Measurements from ENCODE around the gene BTK. TPM values are rescaled to one million over a fixed set of nuclear protein-coding genes. Genes with fewer than 3 reads are reported as not detected.

Gene BTK
- total RNA-seq, 2 experiments from 2014 or later = 0.14 to 0.41 TPM

GRCh38 chrX:101408532-101408841, 22.5 kb upstream of the BTK start:
- H3K36me3 Mint-ChIP-seq = peaks cover 32% of the 10 kb centered on the region
- CTCF ChIA-PET = no interaction called here
- no peaks in the 10 kb centered on the region for H3K9me3 Mint-ChIP-seq (ENCODE audit: low read depth)
- H3K4me3 Mint-ChIP-seq = peak overlapping the region; percentile 98
- DNase-seq (no peak), ATAC-seq (peak; percentile 17)
- H3K27me3 Mint-ChIP-seq = no peaks in the 10 kb centered on the region
- peaks cover 36% of the 10 kb centered on the region for H3K4me1 Mint-ChIP-seq
- peak overlapping the region; percentile 98 for H3K27ac Mint-ChIP-seq

- Mint-ChIP-seq H3K36me3 (peaks cover 27% of the 10 kb centered on the region), H3K4me1 (peaks cover 31% of the 10 kb centered on the region), H3K27ac (peak within 1 kb of the TSS; percentile 98), H3K9me3 (ENCODE audit: low read depth) (no peaks in the 10 kb centered on the region), H3K4me3 (peak within 1 kb of the TSS; percentile 98), H3K27me3 (no peaks in the 10 kb centered on the region)
- ATAC-seq = peak; percentile 87
- CTCF ChIA-PET = interaction anchor here (1.0 kb wide), 1 partner anchor 17 kb away, joined by 4 read pairs; the partner anchor contains the start of gene RPL36A
- peak; percentile 94 for DNase-seq
Measured at GRCh38 chrX:101407748-101408531, 21.9 kb upstream of the BTK start, which contains the start of the genes GLA and HNRNPH2. Gene GLA, minus strand, starts transcription at chrX:101407925. Its CDS starts 22 bp downstream, at chrX:101407903. Gene HNRNPH2, plus strand, starts transcription at chrX:101408222. Its CDS starts 3,767 bp downstream, at chrX:101411989.

- Mint-ChIP-seq H3K4me1 (peaks cover 24% of the 10 kb centered on the region), H3K36me3 (peaks cover 24% of the 10 kb centered on the region), H3K27ac (peak overlapping the region; percentile 98), H3K4me3 (peak overlapping the region; percentile 98), H3K27me3 (no peaks in the 10 kb centered on the region), H3K9me3 (ENCODE audit: low read depth) (no peaks in the 10 kb centered on the region)
- ATAC-seq = peak; percentile 2
- CTCF ChIA-PET = interaction anchor here (1.0 kb wide), 1 partner anchor 17 kb away, joined by 4 read pairs; the partner anchor contains the start of gene RPL36A
- no peak for DNase-seq
Measured at GRCh38 chrX:101407167-101407747, 21.3 kb upstream of the BTK start.

- DNase-seq (no peak), ATAC-seq (peak; percentile 18)
- H3K4me3 Mint-ChIP-seq = no peak overlapping the region
- peaks cover 10% of the 10 kb centered on the region for H3K4me1 Mint-ChIP-seq
- no peak overlapping the region for H3K27ac Mint-ChIP-seq
- no peaks in the 10 kb centered on the region for H3K27me3 Mint-ChIP-seq
- CTCF ChIA-PET = no interaction called here
- H3K36me3 Mint-ChIP-seq = peaks cover 34% of the 10 kb centered on the region
- H3K9me3 Mint-ChIP-seq (ENCODE audit: low read depth) = no peaks in the 10 kb centered on the region
Measured at GRCh38 chrX:101399825-101400224, 13.8 kb upstream of the BTK start.

- Mint-ChIP-seq H3K4me1 (peaks cover 12% of the 10 kb centered on the region), H3K9me3 (ENCODE audit: low read depth) (no peaks in the 10 kb centered on the region), H3K27ac (no peak overlapping the region), H3K36me3 (peaks cover 31% of the 10 kb centered on the region), H3K27me3 (no peaks in the 10 kb centered on the region), H3K4me3 (no peak overlapping the region)
- ATAC-seq (no peak), DNase-seq (no peak)
- CTCF ChIA-PET = no interaction called here
Measured at GRCh38 chrX:101398694-101399093, 12.7 kb upstream of the BTK start.

GRCh38 chrX:101397779-101398178, 11.8 kb upstream of the BTK start:
- H3K27me3 Mint-ChIP-seq = no peaks in the 10 kb centered on the region
- peak overlapping the region; percentile 5 for H3K27ac Mint-ChIP-seq
- no peak overlapping the region for H3K4me3 Mint-ChIP-seq
- H3K36me3 Mint-ChIP-seq = peaks cover 36% of the 10 kb centered on the region
- ATAC-seq (no peak), DNase-seq (no peak)
- H3K4me1 Mint-ChIP-seq = peaks cover 19% of the 10 kb centered on the region
- CTCF ChIA-PET = no interaction called here
- no peaks in the 10 kb centered on the region for H3K9me3 Mint-ChIP-seq (ENCODE audit: low read depth)

GRCh38 chrX:101395789-101396188, 9.8 kb upstream of the BTK start:
- Mint-ChIP-seq H3K27ac (peak overlapping the region; percentile 34), H3K9me3 (ENCODE audit: low read depth) (no peaks in the 10 kb centered on the region), H3K36me3 (peaks cover 46% of the 10 kb centered on the region), H3K4me3 (no peak overlapping the region), H3K4me1 (peaks cover 24% of the 10 kb centered on the region), H3K27me3 (no peaks in the 10 kb centered on the region)
- DNase-seq (no peak), ATAC-seq (no peak)
- CTCF ChIA-PET = interaction anchor here (1.0 to 1.7 kb wide), 2 partner anchors 8 to 115 kb away, joined by 3 read pairs; no protein-coding TSS in a partner anchor

GRCh38 chrX:101394372-101394771, 8.4 kb upstream of the BTK start:
- ATAC-seq (no peak), DNase-seq (no peak)
- Mint-ChIP-seq H3K36me3 (peaks cover 34% of the 10 kb centered on the region), H3K4me1 (peaks cover 27% of the 10 kb centered on the region), H3K4me3 (no peak overlapping the region), H3K27ac (peak overlapping the region; percentile 68), H3K27me3 (no peaks in the 10 kb centered on the region), H3K9me3 (ENCODE audit: low read depth) (no peaks in the 10 kb centered on the region)
- CTCF ChIA-PET = no interaction called here

GRCh38 chrX:101393530-101394305, 7.7 kb upstream of the BTK start:
- Mint-ChIP-seq H3K27ac (peak overlapping the region; percentile 68), H3K4me1 (peaks cover 27% of the 10 kb centered on the region), H3K36me3 (peaks cover 34% of the 10 kb centered on the region), H3K4me3 (peak overlapping the region; percentile 88), H3K27me3 (no peaks in the 10 kb centered on the region), H3K9me3 (ENCODE audit: low read depth) (no peaks in the 10 kb centered on the region)
- no peak for ATAC-seq
- CTCF ChIA-PET = no interaction called here
- DNase-seq = no peak

GRCh38 chrX:101391831-101392230, 5.8 kb upstream of the BTK start:
- H3K27me3 Mint-ChIP-seq = no peaks in the 10 kb centered on the region
- H3K4me3 Mint-ChIP-seq = peak overlapping the region; percentile 88
- no peaks in the 10 kb centered on the region for H3K9me3 Mint-ChIP-seq (ENCODE audit: low read depth)
- no peak for DNase-seq
- H3K4me1 Mint-ChIP-seq = peaks cover 27% of the 10 kb centered on the region
- peak overlapping the region; percentile 89 for H3K27ac Mint-ChIP-seq
- ATAC-seq = no peak
- H3K36me3 Mint-ChIP-seq = peaks cover 33% of the 10 kb centered on the region
- CTCF ChIA-PET = interaction anchor here (0.9 to 1.3 kb wide), 2 partner anchors 13 to 45 kb away, joined by 3 to 4 read pairs; no protein-coding TSS in a partner anchor

- peak; percentile 97 for ATAC-seq
- H3K36me3 Mint-ChIP-seq = peaks cover 31% of the 10 kb centered on the region
- peak within 1 kb of the TSS; percentile 89 for H3K27ac Mint-ChIP-seq
- peaks cover 27% of the 10 kb centered on the region for H3K4me1 Mint-ChIP-seq
- no peaks in the 10 kb centered on the region for H3K9me3 Mint-ChIP-seq (ENCODE audit: low read depth)
- peak; percentile 90 for DNase-seq
- CTCF ChIA-PET = interaction anchor here (0.8 to 2.0 kb wide), 8 partner anchors 10 to 43 kb away, joined by 3 to 6 read pairs (median 4); partner anchors contain the start of genes GLA and TIMM8A
- H3K4me3 Mint-ChIP-seq = peak within 1 kb of the TSS; percentile 88
- H3K27me3 Mint-ChIP-seq = peaks cover 2% of the 10 kb centered on the region
Measured at GRCh38 chrX:101390664-101391525, 4.9 kb upstream of the BTK start, which contains the start of gene RPL36A. Gene RPL36A, plus strand, starts transcription at chrX:101391011. Its CDS starts 33 bp downstream, at chrX:101391044.

GRCh38 chrX:101388604-101389003, 2.6 kb upstream of the BTK start:
- Mint-ChIP-seq H3K4me3 (no peak overlapping the region), H3K36me3 (peaks cover 21% of the 10 kb centered on the region), H3K27ac (no peak overlapping the region), H3K27me3 (peaks cover 2% of the 10 kb centered on the region), H3K9me3 (ENCODE audit: low read depth) (no peaks in the 10 kb centered on the region), H3K4me1 (peaks cover 17% of the 10 kb centered on the region)
- CTCF ChIA-PET = no interaction called here
- ATAC-seq (no peak), DNase-seq (no peak)

Data from activated CD8-positive, alpha-beta memory T cell treated with anti-CD3 and anti-CD28 coated beads, Interleukin-2, amount 10 ng/mL, durations not matched to agents 7 days and 5 days (primary cell).